Upper lobe of right lung (tissue), 1 donor: ENCODE data around the gene RNF34. TPM values are rescaled to one million over a fixed set of nuclear protein-coding genes. Genes with fewer than 3 reads are reported as not detected.
"Not testable (repeated sequence)": the region's sequence is repeated elsewhere in the genome, so short reads cannot be mapped to it uniquely, and the experiment has no call there.

Source experiments
- ATAC-seq: fragments of 200-7000 bp; cut with Tn5 transposase; one replicate; pipeline ENCODE4 v1.9.1; 2020; ENCODE audit warnings: mild to moderate bottlenecking, moderate library complexity
- DNase-seq: peaks from one replicate; pipeline ENCODE4 v3.0.0-alpha.2; 2020
- H3K27ac ChIP-seq: fragments of 200-600 bp; one replicate; pipeline ENCODE4 v1.8.0; 2022
- H3K27me3 ChIP-seq: fragments of 200-600 bp; one replicate; pipeline ENCODE4 v1.8.0; 2022; ENCODE audit warnings: mild to moderate bottlenecking
- H3K36me3 ChIP-seq: fragments of 200-600 bp; one replicate; pipeline ENCODE4 v1.8.0; 2022
- H3K4me1 ChIP-seq: fragments of 200-600 bp; one replicate; pipeline ENCODE4 v1.8.0; 2022
- H3K4me3 ChIP-seq: fragments of 200-600 bp; one replicate; pipeline ENCODE4 v1.8.0; 2022; ENCODE audit warnings: mild to moderate bottlenecking
- H3K9me3 ChIP-seq: fragments of 200-600 bp; one replicate; pipeline ENCODE4 v1.8.0; 2022
- intact Hi-C: fragments of 100-400 bp; cut with DNase I; formaldehyde crosslinking; loops from one replicate; pipeline ENCODE4 v1.11.0; 2022
- total RNA-seq: library from RNA; stranded (reverse); fragmentation: NEBNext Ultra II Directional; extraction: Animal tissue kit (Norgen Biotek cat#: 25700); gene quantifications from one replicate; pipeline ENCODE4 v1.2.1, GENCODE V29; 2021
- TF ChIP-seq, protein P1 (sequence below): fragments of 200-600 bp; IDR thresholded peaks from one replicate; pipeline ENCODE4 v1.8.0; 2022; ENCODE audit warnings: antibody characterized with exemption
- donor health status: DM: no; HTN: yes; CAD: no; lungs with severe emphysema.

The RNF34 gene
- total RNA-seq, 1 donor from 2014 or later, result 29.5 TPM

- TF ChIP-seq, protein P1, sequence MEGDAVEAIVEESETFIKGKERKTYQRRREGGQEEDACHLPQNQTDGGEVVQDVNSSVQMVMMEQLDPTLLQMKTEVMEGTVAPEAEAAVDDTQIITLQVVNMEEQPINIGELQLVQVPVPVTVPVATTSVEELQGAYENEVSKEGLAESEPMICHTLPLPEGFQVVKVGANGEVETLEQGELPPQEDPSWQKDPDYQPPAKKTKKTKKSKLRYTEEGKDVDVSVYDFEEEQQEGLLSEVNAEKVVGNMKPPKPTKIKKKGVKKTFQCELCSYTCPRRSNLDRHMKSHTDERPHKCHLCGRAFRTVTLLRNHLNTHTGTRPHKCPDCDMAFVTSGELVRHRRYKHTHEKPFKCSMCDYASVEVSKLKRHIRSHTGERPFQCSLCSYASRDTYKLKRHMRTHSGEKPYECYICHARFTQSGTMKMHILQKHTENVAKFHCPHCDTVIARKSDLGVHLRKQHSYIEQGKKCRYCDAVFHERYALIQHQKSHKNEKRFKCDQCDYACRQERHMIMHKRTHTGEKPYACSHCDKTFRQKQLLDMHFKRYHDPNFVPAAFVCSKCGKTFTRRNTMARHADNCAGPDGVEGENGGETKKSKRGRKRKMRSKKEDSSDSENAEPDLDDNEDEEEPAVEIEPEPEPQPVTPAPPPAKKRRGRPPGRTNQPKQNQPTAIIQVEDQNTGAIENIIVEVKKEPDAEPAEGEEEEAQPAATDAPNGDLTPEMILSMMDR, result no peak
- intact Hi-C loops, result no loop called here
- Histone ChIP-seq H3K4me1 (no peaks in the 10 kb centered on the region), H3K4me3 (no peak overlapping the region), H3K27me3 (no peaks in the 10 kb centered on the region), H3K27ac (no peak overlapping the region), H3K36me3 (no peaks in the 10 kb centered on the region), H3K9me3 (no peaks in the 10 kb centered on the region)
- ATAC-seq (no peak), DNase-seq (no peak)
Measured at GRCh38 chr12:121373755-121374154, 26.2 kb upstream of the RNF34 start.

DNA sequence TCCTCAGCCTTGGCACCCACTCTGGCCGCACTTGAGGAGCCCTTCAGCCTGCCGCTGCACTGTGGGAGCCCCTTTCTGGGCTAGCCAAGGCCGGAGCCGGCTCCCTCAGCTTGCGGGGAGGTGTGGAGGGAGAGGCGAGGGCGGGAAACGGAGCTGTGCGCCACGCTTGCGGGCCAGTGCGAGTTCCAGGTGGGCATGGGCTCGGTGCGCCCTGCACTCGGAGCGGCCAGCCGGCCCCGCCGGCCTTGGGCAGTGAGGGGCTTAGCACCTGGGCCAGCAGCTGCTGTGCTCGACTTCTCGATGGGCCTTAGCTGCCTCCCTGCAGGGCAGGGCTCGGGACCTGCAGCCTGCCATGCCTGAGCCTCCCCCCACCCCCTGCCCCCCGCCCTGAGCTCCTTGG, 25.6 kb upstream of the RNF34 start:
- H3K4me1 ChIP-seq, DNase-seq, H3K4me3 ChIP-seq, ATAC-seq, H3K27me3 ChIP-seq, H3K27ac ChIP-seq, H3K9me3 ChIP-seq, H3K36me3 ChIP-seq, intact Hi-C loops: not testable (repeated sequence)

GRCh38 chr12:121374945-121375584, 24.9 kb upstream of the RNF34 start:
- ATAC-seq, intact Hi-C loops, H3K4me1 ChIP-seq, DNase-seq, H3K27ac ChIP-seq, H3K4me3 ChIP-seq, H3K36me3 ChIP-seq, H3K9me3 ChIP-seq, H3K27me3 ChIP-seq: not testable (repeated sequence)

DNA sequence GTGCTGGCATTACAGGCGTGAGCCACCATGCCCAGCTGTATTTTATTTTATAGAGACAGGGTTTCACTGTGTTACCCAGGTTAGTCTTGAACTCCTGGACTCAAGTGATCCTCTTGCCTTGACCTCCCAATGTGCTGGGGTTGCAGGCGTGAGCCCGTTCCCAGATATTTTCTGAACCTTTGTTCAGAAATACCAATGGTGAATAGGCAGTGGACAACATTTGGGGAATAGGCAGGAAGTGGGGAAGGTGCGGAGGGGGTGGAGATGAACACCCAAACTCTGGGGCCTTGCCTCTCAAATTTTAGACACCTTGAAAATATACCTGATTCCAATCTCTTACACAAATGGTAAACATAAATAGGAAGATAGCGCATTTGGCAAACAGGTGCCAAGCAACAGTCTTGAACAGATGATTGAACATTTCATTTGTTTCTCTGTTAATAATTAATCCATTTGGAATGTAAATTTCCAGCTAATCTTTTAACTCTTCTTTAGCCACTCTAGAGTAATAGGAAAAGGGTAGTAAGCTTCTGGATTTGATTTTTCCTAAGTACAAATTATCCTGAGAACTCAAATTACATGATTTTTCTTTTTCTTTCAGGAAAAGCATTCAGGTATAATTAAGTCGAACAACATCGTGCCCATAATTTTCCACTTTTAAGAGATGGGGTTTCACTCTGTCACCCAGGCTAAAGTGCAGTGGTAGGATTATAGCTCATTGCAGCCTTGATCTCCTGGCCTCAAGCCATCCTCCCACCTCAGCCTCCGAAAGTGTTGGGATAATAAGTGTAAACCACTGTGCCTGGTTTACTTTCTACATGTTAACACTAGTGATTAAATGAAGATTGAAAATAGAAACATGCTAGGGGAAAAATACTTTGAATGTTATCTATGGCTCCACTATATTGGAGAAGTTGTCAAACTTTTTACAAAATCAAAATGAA, 22.9 kb upstream of the RNF34 start:
- TF ChIP-seq, protein P1, result no peak
- H3K4me1 ChIP-seq, result no peaks in the 10 kb centered on the region
- H3K9me3 ChIP-seq, result no peaks in the 10 kb centered on the region
- H3K27me3 ChIP-seq, result no peaks in the 10 kb centered on the region
- intact Hi-C loops, result no loop called here
- H3K27ac ChIP-seq, result no peak overlapping the region
- no peaks in the 10 kb centered on the region for H3K36me3 ChIP-seq
- no peak for ATAC-seq
- no peak for DNase-seq
- no peak overlapping the region for H3K4me3 ChIP-seq

DNA sequence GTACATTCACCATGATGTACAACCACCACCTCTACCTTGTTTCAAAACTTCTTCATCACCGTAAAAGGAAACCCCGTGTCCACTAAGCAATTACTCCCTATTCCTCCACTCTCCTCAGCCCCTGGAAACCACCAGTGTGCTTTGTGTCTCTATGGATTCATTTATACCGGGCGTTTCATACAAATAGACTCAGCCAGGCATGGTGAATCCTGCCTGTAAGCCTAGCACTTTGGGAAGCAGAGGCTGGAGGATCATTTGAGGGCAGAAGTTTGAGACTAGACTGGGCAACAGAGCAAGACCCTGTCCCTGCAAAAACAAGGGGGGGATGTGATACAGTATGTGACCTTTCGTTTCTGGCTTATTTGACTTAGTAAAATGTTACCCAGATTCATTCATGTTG, 21.2 kb upstream of the RNF34 start:
- no peaks in the 10 kb centered on the region for H3K4me1 ChIP-seq
- intact Hi-C loops, result no loop called here
- no peak overlapping the region for H3K27ac ChIP-seq
- TF ChIP-seq, protein P1, result no peak
- DNase-seq, result no peak
- ATAC-seq, result no peak
- no peak overlapping the region for H3K4me3 ChIP-seq
- H3K27me3 ChIP-seq, result no peaks in the 10 kb centered on the region
- H3K36me3 ChIP-seq, result no peaks in the 10 kb centered on the region
- H3K9me3 ChIP-seq, result no peaks in the 10 kb centered on the region

DNA sequence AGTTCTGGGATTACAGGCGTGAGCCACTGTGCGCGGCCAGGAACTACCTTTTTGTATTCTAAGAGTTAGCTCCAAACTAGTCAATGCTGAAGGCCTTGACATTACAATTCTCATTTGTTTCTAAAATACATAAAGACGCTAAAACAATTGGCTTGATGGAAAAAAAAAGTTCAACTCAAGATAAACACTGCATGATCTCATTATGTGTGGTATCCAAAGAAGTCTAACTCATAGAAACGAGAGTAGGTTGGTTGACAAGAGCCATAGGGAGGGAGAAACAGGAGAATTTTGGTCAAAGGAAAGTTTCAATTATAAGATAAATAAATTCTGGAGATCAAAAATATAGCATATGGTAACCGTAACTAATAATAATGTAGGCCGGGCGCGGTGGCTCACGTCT, 20.0 kb upstream of the RNF34 start:
- ATAC-seq (no peak), DNase-seq (no peak)
- no peak overlapping the region for H3K27ac ChIP-seq
- H3K36me3 ChIP-seq, result no peaks in the 10 kb centered on the region
- TF ChIP-seq, protein P1, result no peak
- no peak overlapping the region for H3K4me3 ChIP-seq
- H3K9me3 ChIP-seq, result no peaks in the 10 kb centered on the region
- intact Hi-C loops, result no loop called here
- H3K4me1 ChIP-seq, result no peaks in the 10 kb centered on the region
- H3K27me3 ChIP-seq, result no peaks in the 10 kb centered on the region
